Activated CD4-positive, alpha-beta T cell treated with anti-CD3 and anti-CD28 coated beads for 36 hours (primary cell): ENCODE measurements around the gene YAP1. TPM values are rescaled to one million over a fixed set of nuclear protein-coding genes. Genes with fewer than 3 reads are reported as not detected.

Source experiments
- ATAC-seq: fragments of 200-7000 bp; cut with Tn5 transposase; one replicate; pipeline ENCODE4 v1.10.0; 2021; ENCODE audit warnings: mild to moderate bottlenecking, moderate library complexity
- CTCF ChIA-PET: fragments of 350-600 bp; sonication (Branson Sonifier 250); formaldehyde crosslinking; loops from one replicate; lab custom pipeline; 2021; ENCODE audit warnings: antibody characterized with exemption; lab: Charles Lee
- POLR2A ChIA-PET: fragments of 350-600 bp; sonication (Branson Sonifier 250); formaldehyde crosslinking; loops from one replicate; lab custom pipeline; 2021; ENCODE audit warnings: antibody characterized with exemption, inconsistent platforms; lab: Charles Lee
- DNase-seq: peaks from one replicate; pipeline ENCODE4 v3.0.0-alpha.2; 2020
- H3K27ac Mint-ChIP-seq: one replicate; pipeline ENCODE4 v1.8.0; 2021; ENCODE audit warnings: mixed read lengths
- H3K27me3 Mint-ChIP-seq: one replicate; pipeline ENCODE4 v1.8.0; 2021; ENCODE audit warnings: mixed read lengths
- H3K36me3 Mint-ChIP-seq: one replicate; pipeline ENCODE4 v1.8.0; 2021; ENCODE audit warnings: low read depth, mixed read lengths
- H3K4me1 Mint-ChIP-seq: one replicate; pipeline ENCODE4 v1.8.0; 2021; ENCODE audit warnings: mixed read lengths
- H3K4me3 Mint-ChIP-seq: one replicate; pipeline ENCODE4 v1.8.0; 2021; ENCODE audit warnings: mild to moderate bottlenecking, moderate library complexity, mixed read lengths
- H3K9me3 Mint-ChIP-seq: one replicate; pipeline ENCODE4 v1.8.0; 2021; ENCODE audit warnings: low read depth, mixed read lengths
- intact Hi-C, 2 experiments: fragments of 100-400 bp; cut with DNase I in 1 of 2; cut with micrococcal nuclease in 1 of 2; formaldehyde crosslinking; loops; one replicate each; pipeline versions ENCODE4 v1.14.2 to v1.15.1; 2022 to 2024; cut with DNase I, micrococcal nuclease
- total RNA-seq, 2 experiments: library from RNA; stranded (reverse); gene quantifications; one replicate each; pipeline ENCODE4 v1.2.3, GENCODE V29; 2021

YAP1 gene
- total RNA-seq, 2 experiments from 2014 or later = 0.21 to 0.25 TPM

GRCh38 chr11:102234779-102235439, 124.7 kb downstream of the YAP1 start:
- H3K27me3 Mint-ChIP-seq = peaks cover 22% of the 10 kb centered on the region
- CTCF ChIA-PET = interaction anchor here (0.5 to 1.8 kb wide), 4 partner anchors 8 to 500 kb away, joined by 3 to 6 read pairs (median 4); no protein-coding TSS in a partner anchor

GRCh38 chr11:102237096-102237735, 127.0 kb downstream of the YAP1 start:
- H3K4me3 Mint-ChIP-seq = no peak overlapping the region
- no peak for ATAC-seq
- peaks cover 21% of the 10 kb centered on the region for H3K27me3 Mint-ChIP-seq
- intact Hi-C loops = no loop called here
- ChIA-PET CTCF (interaction anchor here (1.8 kb wide), 1 partner anchor 39 kb away, joined by 5 read pairs; no protein-coding TSS in a partner anchor), POLR2A (no interaction called here)
- H3K9me3 Mint-ChIP-seq = no peaks in the 10 kb centered on the region
- no peak for DNase-seq
- no peak overlapping the region for H3K27ac Mint-ChIP-seq
- no peaks in the 10 kb centered on the region for H3K36me3 Mint-ChIP-seq
- H3K4me1 Mint-ChIP-seq = no peaks in the 10 kb centered on the region

More at GRCh38 chr11:102234779-102235439, 124.7 kb downstream of the YAP1 start:
- intact Hi-C loops = no loop called here
- ATAC-seq (no peak), DNase-seq (no peak)
- H3K9me3 Mint-ChIP-seq = no peaks in the 10 kb centered on the region
- POLR2A ChIA-PET = no interaction called here
- H3K4me1 Mint-ChIP-seq = no peaks in the 10 kb centered on the region
- no peak overlapping the region for H3K4me3 Mint-ChIP-seq
- no peak overlapping the region for H3K27ac Mint-ChIP-seq
- no peaks in the 10 kb centered on the region for H3K36me3 Mint-ChIP-seq

- Mint-ChIP-seq H3K27me3 (peaks cover 23% of the 10 kb centered on the region), H3K9me3 (no peaks in the 10 kb centered on the region), H3K4me3 (no peak overlapping the region), H3K27ac (no peak overlapping the region), H3K4me1 (no peaks in the 10 kb centered on the region), H3K36me3 (no peaks in the 10 kb centered on the region)
- POLR2A ChIA-PET = no interaction called here
- DNase-seq = no peak
- CTCF ChIA-PET = interaction anchor here (1.8 kb wide), 1 partner anchor 41 kb away, joined by 5 read pairs; no protein-coding TSS in a partner anchor
- ATAC-seq = no peak
- intact Hi-C loops = no loop called here
Measured at GRCh38 chr11:102238391-102238821, 128.2 kb downstream of the YAP1 start.

- intact Hi-C loops = no loop called here
- ChIA-PET CTCF (no interaction called here), POLR2A (no interaction called here)
- no peaks in the 10 kb centered on the region for H3K4me1 Mint-ChIP-seq
- peaks cover 23% of the 10 kb centered on the region for H3K27me3 Mint-ChIP-seq
- no peaks in the 10 kb centered on the region for H3K36me3 Mint-ChIP-seq
- H3K27ac Mint-ChIP-seq = no peak overlapping the region
- DNase-seq (no peak), ATAC-seq (no peak)
- no peak overlapping the region for H3K4me3 Mint-ChIP-seq
- H3K9me3 Mint-ChIP-seq = no peaks in the 10 kb centered on the region
Measured at GRCh38 chr11:102239448-102239847, 129.2 kb downstream of the YAP1 start.

- no peak for DNase-seq
- no peaks in the 10 kb centered on the region for H3K4me1 Mint-ChIP-seq
- intact Hi-C loops = no loop called here
- ChIA-PET POLR2A (no interaction called here), CTCF (no interaction called here)
- H3K27ac Mint-ChIP-seq = no peak overlapping the region
- peaks cover 19% of the 10 kb centered on the region for H3K27me3 Mint-ChIP-seq
- no peaks in the 10 kb centered on the region for H3K9me3 Mint-ChIP-seq
- no peak overlapping the region for H3K4me3 Mint-ChIP-seq
- ATAC-seq = no peak
- H3K36me3 Mint-ChIP-seq = no peaks in the 10 kb centered on the region
Measured at GRCh38 chr11:102239911-102240310, 129.7 kb downstream of the YAP1 start.

- no peak overlapping the region for H3K27ac Mint-ChIP-seq
- intact Hi-C loops = no loop called here
- no peaks in the 10 kb centered on the region for H3K4me1 Mint-ChIP-seq
- peaks cover 18% of the 10 kb centered on the region for H3K27me3 Mint-ChIP-seq
- no peak for ATAC-seq
- POLR2A ChIA-PET = no interaction called here
- no peak overlapping the region for H3K4me3 Mint-ChIP-seq
- H3K9me3 Mint-ChIP-seq = no peaks in the 10 kb centered on the region
- CTCF ChIA-PET = no interaction called here
- no peak for DNase-seq
- H3K36me3 Mint-ChIP-seq = no peaks in the 10 kb centered on the region
Measured at GRCh38 chr11:102240502-102240901, 130.3 kb downstream of the YAP1 start.

- Mint-ChIP-seq H3K27me3 (peaks cover 17% of the 10 kb centered on the region), H3K36me3 (no peaks in the 10 kb centered on the region), H3K4me1 (no peaks in the 10 kb centered on the region), H3K9me3 (no peaks in the 10 kb centered on the region), H3K27ac (no peak overlapping the region), H3K4me3 (no peak overlapping the region)
- intact Hi-C loops = no loop called here
- ChIA-PET POLR2A (interaction anchor here (0.6 kb wide), 1 partner anchor 708 kb away, joined by 6 read pairs; no protein-coding TSS in a partner anchor), CTCF (no interaction called here)
- no peak for DNase-seq
- ATAC-seq = no peak
Measured at GRCh38 chr11:102241026-102241425, 130.8 kb downstream of the YAP1 start.

GRCh38 chr11:102243399-102243884, 133.2 kb downstream of the YAP1 start:
- Mint-ChIP-seq H3K4me1 (no peaks in the 10 kb centered on the region), H3K9me3 (no peaks in the 10 kb centered on the region), H3K27ac (no peak overlapping the region), H3K36me3 (no peaks in the 10 kb centered on the region), H3K4me3 (no peak overlapping the region), H3K27me3 (peaks cover 12% of the 10 kb centered on the region)
- ATAC-seq = no peak
- intact Hi-C loops = no loop called here
- no peak for DNase-seq
- CTCF ChIA-PET = interaction anchor here (1.8 kb wide), 2 partner anchors 12 to 26 kb away, joined by 4 read pairs; no protein-coding TSS in a partner anchor
- POLR2A ChIA-PET = no interaction called here

- H3K27me3 Mint-ChIP-seq = peaks cover 4% of the 10 kb centered on the region
- DNase-seq = no peak
Measured at GRCh38 chr11:102244681-102245409, 134.6 kb downstream of the YAP1 start.

GRCh38 chr11:102251423-102251822, 141.2 kb downstream of the YAP1 start:
- ATAC-seq (no peak), DNase-seq (no peak)
- no peaks in the 10 kb centered on the region for H3K4me1 Mint-ChIP-seq
- intact Hi-C loops = no loop called here
- no peak overlapping the region for H3K27ac Mint-ChIP-seq
- H3K4me3 Mint-ChIP-seq = no peak overlapping the region
- H3K36me3 Mint-ChIP-seq = no peaks in the 10 kb centered on the region
- H3K27me3 Mint-ChIP-seq = peaks cover 2% of the 10 kb centered on the region
- POLR2A ChIA-PET = no interaction called here
- CTCF ChIA-PET = no interaction called here
- no peaks in the 10 kb centered on the region for H3K9me3 Mint-ChIP-seq

More at GRCh38 chr11:102244681-102245409, 134.6 kb downstream of the YAP1 start:
- H3K4me1 Mint-ChIP-seq = no peaks in the 10 kb centered on the region
- ChIA-PET POLR2A (no interaction called here), CTCF (interaction anchor here (0.6 to 1.8 kb wide), 2 partner anchors 13 to 45 kb away, joined by 4 read pairs; no protein-coding TSS in a partner anchor)
- H3K9me3 Mint-ChIP-seq = no peaks in the 10 kb centered on the region
- no peaks in the 10 kb centered on the region for H3K36me3 Mint-ChIP-seq
- no peak for ATAC-seq
- intact Hi-C loops = no loop called here
- no peak overlapping the region for H3K4me3 Mint-ChIP-seq
- no peak overlapping the region for H3K27ac Mint-ChIP-seq

- Mint-ChIP-seq H3K4me1 (no peaks in the 10 kb centered on the region), H3K27ac (no peak overlapping the region), H3K4me3 (no peak overlapping the region), H3K27me3 (peaks cover 2% of the 10 kb centered on the region), H3K9me3 (no peaks in the 10 kb centered on the region), H3K36me3 (no peaks in the 10 kb centered on the region)
- POLR2A ChIA-PET = no interaction called here
- CTCF ChIA-PET = interaction anchor here (0.8 to 2.3 kb wide), 5 partner anchors 12 to 414 kb away, joined by 3 to 18 read pairs (median 3); no protein-coding TSS in a partner anchor
- intact Hi-C loops = no loop called here
- no peak for DNase-seq
- ATAC-seq = no peak
Measured at GRCh38 chr11:102252339-102252891, 142.2 kb downstream of the YAP1 start.
